Ovary (tissue), 3 donors: ENCODE data around the gene SERAC1.
"Not testable (repeated sequence)": the region's sequence is repeated elsewhere in the genome, so short reads cannot be mapped to it uniquely, and the experiment has no call there.

Experiments
- CTCF ChIP-seq, 3 donors: fragments of 450-650 bp in 2 of 3; fragments of 200-600 bp in 1 of 3; IDR thresholded peaks; one replicate each; pipeline versions ENCODE4 v1.5.1 to v1.8.0; 2016 to 2022; ENCODE audit warnings: antibody characterized with exemption in 3 of 3, mild to moderate bottlenecking in 1 of 3
- EP300 ChIP-seq: sonication (generic); formaldehyde crosslinking; IDR thresholded peaks from one replicate; pipeline ENCODE4 v1.6.1; 2017; ENCODE audit warnings: antibody characterized with exemption
- donor health status: DM: no; HTN: no; CAD: no.

GRCh38 chr6:158208226-158209030, 40.4 kb upstream of the SERAC1 start:
- not testable (repeated sequence) for TF ChIP-seq CTCF (IDR thresholded peaks at IDR 0.05); EP300
